ENCODE results near the gene PKP1. TPM values are rescaled to one million over a fixed set of nuclear protein-coding genes. Genes with fewer than 3 reads are reported as not detected.

The PKP1 gene
- total RNA-seq, 2 donors from 2014 or later = 36.8 to 82.9 TPM

DNA sequence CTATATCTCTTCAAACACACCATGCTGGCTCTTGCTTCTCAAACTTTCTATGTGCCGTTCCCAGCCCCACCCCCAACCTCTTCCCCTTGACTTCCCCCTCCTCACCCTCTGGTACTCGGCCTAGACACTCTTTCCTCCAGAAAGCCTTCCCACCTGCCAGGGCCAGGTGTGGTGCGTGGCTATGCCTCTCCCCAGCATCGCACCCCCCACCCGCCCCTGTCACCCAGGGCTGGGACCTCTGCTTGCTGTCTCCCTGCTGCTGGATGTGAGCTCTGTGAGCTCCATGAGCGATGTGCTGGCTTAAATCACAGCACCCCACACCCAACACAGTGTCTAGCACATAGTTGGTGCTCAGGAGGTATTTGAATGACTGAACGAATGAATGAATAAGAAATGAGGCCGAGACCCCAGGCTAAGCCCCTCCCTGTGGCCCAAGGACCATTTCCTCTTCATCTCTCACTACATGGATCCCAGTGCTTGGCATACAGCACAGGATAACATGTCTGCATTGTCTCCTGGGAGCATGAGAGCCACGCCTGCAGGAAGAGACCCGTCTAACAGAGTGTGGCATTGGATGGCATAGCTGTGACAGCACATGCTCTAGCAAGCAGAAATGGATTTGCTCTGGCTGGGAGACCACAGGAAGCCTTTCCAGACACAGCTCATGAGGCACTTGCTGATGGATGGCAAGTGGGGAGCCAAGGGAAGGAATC, 74.5 kb downstream of the PKP1 start:
- Histone ChIP-seq H3K36me3 (no peaks in the 10 kb centered on the region), H3K4me1 (replicated peaks) (no peaks in the 10 kb centered on the region), H3K27ac (no peak overlapping the region), H3K9me3 (no peaks in the 10 kb centered on the region), H3K27me3 (replicated peaks; ENCODE audit: insufficient read depth) (no peaks in the 10 kb centered on the region), H3K4me3 (no peak overlapping the region)
- WGBS = 80% methylated on average over 10 of the region's 10 CpGs
- no peak for DNase-seq (ENCODE audit: low spot score)
- TF ChIP-seq POLR2A (IDR thresholded peaks at IDR 0.05) (no peak), POLR2AphosphoS5 (IDR thresholded peaks at IDR 0.05) (no peak)
- TF ChIP-seq, protein P1, sequence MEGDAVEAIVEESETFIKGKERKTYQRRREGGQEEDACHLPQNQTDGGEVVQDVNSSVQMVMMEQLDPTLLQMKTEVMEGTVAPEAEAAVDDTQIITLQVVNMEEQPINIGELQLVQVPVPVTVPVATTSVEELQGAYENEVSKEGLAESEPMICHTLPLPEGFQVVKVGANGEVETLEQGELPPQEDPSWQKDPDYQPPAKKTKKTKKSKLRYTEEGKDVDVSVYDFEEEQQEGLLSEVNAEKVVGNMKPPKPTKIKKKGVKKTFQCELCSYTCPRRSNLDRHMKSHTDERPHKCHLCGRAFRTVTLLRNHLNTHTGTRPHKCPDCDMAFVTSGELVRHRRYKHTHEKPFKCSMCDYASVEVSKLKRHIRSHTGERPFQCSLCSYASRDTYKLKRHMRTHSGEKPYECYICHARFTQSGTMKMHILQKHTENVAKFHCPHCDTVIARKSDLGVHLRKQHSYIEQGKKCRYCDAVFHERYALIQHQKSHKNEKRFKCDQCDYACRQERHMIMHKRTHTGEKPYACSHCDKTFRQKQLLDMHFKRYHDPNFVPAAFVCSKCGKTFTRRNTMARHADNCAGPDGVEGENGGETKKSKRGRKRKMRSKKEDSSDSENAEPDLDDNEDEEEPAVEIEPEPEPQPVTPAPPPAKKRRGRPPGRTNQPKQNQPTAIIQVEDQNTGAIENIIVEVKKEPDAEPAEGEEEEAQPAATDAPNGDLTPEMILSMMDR (IDR thresholded peaks at IDR 0.05) = no peak
- intact Hi-C loops (cut with DNase I) = no loop called here

DNA sequence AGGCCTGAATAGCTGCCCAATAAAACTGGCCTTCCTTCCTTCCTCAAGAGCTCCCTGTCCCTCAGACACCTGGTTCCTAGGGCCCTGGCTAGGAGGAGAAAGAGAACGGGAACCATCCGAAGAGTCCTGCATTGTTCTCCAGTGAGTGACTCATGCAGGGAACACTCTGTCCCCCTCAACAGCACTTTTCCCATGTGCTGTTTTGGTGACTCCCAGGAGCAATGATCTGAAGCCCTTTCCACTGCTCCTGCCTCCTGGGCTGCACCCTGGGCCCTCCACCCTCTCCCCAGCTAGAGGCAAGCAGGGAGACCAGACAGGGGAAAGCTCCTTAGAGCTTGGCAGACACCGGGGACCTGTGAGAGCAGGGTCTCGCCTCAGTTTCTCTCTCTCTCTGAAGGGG, 75.3 kb downstream of the PKP1 start:
- intact Hi-C loops (cut with DNase I) = no loop called here
- WGBS = 73% methylated on average over 4 of the region's 4 CpGs
- TF ChIP-seq, protein P1 (IDR thresholded peaks at IDR 0.05) = no peak
- TF ChIP-seq POLR2A (IDR thresholded peaks at IDR 0.05) (no peak), POLR2AphosphoS5 (IDR thresholded peaks at IDR 0.05) (no peak)
- no peak overlapping the region for H3K4me3 ChIP-seq
- H3K27me3 ChIP-seq (replicated peaks; ENCODE audit: insufficient read depth) = no peaks in the 10 kb centered on the region
- no peaks in the 10 kb centered on the region for H3K9me3 ChIP-seq
- H3K27ac ChIP-seq = no peak overlapping the region
- no peaks in the 10 kb centered on the region for H3K4me1 ChIP-seq (replicated peaks)
- no peak for DNase-seq (ENCODE audit: low spot score)
- H3K36me3 ChIP-seq = no peaks in the 10 kb centered on the region

DNA sequence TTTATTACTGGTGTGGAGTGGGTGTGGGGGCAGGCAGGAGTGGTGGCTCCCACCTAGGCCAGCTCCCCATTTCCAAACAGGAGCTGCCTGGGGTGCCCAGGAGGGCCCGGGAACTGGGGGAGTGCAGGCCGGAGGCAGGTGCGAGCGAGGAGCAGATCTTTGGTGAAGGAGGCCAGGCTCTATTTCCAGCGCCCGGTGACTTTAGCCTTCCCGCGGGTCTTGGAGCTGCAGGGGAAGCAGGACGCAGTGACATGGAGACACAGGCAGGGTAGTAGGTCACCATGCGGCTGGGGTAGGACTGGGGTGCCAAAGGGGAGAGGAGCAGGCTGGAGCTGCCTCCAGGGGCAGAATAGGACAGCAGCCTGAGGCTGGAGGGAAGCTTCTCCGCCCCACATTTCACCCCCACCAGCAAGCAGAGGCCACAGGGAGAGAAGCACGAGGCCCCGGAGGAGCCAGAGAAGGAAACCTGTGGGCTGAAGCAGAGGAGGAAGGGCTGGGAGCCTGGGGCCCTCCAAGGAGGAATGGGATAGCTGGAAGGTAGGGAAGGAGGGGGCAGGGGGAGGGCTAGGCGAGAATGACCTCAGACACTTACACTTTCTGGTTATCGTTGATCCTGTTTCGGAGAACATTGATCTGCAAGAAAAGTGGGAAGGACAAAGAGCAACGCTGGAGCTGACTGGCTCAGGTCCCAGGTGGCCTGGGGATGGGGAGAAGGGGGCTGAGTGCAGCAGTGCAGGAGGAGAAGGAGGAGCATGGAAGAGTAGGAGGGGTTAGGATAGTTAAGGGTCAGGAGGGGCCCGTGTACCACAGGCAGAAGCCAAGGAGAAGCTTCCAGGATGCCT, 75.9 kb downstream of the PKP1 start:
- intact Hi-C loops (cut with DNase I) = no loop called here
- no peak for DNase-seq (ENCODE audit: low spot score)
- Histone ChIP-seq H3K4me1 (replicated peaks) (no peaks in the 10 kb centered on the region), H3K27ac (no peak overlapping the region), H3K36me3 (no peaks in the 10 kb centered on the region), H3K4me3 (no peak overlapping the region), H3K27me3 (replicated peaks; ENCODE audit: insufficient read depth) (no peaks in the 10 kb centered on the region), H3K9me3 (no peaks in the 10 kb centered on the region)
- TF ChIP-seq POLR2A (IDR thresholded peaks at IDR 0.05) (no peak), POLR2AphosphoS5 (IDR thresholded peaks at IDR 0.05) (no peak)
- TF ChIP-seq, protein P1 (IDR thresholded peaks at IDR 0.05) = no peak
- 86% methylated on average over 18 of the region's 18 CpGs for WGBS

DNA sequence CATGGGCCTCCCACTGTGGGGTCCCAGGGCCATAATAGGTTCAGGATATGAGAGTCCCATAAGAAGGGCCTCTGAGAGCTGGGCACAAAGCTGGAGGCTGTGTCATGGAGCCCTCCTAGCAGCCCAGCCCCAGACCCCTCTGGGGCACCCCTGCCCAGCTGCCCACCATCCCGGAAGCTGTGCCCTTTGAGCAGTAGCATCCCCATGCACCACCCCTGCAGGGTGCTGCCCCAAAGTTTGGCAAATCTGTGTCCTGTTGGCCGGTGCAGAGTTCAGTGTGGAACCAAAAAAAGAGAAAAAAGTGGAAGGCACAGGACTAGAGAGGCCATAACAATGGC, 76.5 kb downstream of the PKP1 start:
- TF ChIP-seq, protein P1 (IDR thresholded peaks at IDR 0.05) = no peak
- no peak for TF ChIP-seq POLR2AphosphoS5 (IDR thresholded peaks at IDR 0.05)
- TF ChIP-seq POLR2A (IDR thresholded peaks at IDR 0.05) = no peak
- no peak for DNase-seq (ENCODE audit: low spot score)
- H3K9me3 ChIP-seq = no peaks in the 10 kb centered on the region
- H3K4me3 ChIP-seq = no peak overlapping the region
- H3K27ac ChIP-seq = no peak overlapping the region
- H3K4me1 ChIP-seq (replicated peaks) = no peaks in the 10 kb centered on the region
- H3K36me3 ChIP-seq = no peaks in the 10 kb centered on the region
- no peaks in the 10 kb centered on the region for H3K27me3 ChIP-seq (replicated peaks; ENCODE audit: insufficient read depth)
- WGBS = 94% methylated on average over 2 of the region's 2 CpGs
- intact Hi-C loops (cut with DNase I) = loop anchor here (5.0 kb wide), 1 partner anchor 108 kb away; no protein-coding TSS in a partner anchor
